CD4-positive, alpha-beta T cell treated with Interleukin-1 beta for 1 hour (primary cell): ENCODE measurements around the gene ITSN1.
"Not testable (repeated sequence)": the region's sequence is repeated elsewhere in the genome, so short reads cannot be mapped to it uniquely, and the experiment has no call there.

ENCODE experiments used
- DNase-seq, 2 donors: peaks; one replicate each; pipeline ENCODE4 v3.0.0-alpha.2; 2020 to 2022

The ITSN1 gene

DNA sequence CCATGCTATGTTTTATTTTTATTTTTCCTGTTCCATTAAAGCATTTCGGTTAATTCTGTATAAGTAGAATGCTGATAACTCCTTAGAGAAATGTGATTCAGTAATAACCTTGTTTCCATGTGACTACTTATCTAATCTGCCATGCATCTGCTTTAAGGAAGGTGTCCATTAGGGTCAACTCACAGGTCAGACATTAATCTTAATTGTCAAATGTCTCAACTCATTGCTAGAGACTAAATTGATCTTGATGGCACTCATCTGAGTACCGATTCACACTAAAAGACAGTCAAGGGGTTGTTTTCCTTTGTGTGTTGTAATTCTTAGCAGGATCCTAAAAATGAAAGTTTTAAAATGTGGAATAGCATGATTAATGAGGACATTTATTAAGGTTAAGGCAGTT lies 41.8 kb downstream of the ITSN1 start:
- no peak for DNase-seq

DNA sequence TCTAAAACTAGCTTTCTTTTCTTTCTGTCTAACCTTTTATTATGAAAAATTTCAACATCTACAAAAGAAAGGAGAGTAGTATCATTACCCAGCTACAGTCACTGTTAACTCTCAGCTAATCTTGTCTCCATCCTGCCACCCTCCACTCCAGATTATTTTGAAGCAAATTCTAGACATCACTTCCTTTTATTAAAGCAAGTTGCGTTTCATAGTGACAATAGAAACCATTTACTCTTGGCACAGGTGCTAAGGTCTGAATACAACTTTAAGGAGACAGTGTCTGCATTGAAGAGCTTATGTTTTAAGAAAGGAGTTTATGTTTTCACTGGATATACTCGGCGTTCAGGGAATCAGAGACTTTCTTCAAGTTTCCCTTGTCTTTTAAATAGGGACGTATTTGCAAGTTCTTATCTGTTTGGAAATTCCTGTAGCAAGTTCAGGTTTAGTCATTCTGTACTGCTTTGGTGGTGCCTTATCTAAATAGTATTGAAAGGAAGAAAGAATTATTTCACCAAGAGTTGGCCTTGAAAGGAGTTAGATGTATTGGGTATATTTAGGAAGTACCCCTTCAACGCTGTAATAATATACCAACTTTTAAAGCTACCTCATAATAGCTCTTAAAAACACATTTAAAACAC lies 42.7 kb downstream of the ITSN1 start:
- DNase-seq = no peak

DNA sequence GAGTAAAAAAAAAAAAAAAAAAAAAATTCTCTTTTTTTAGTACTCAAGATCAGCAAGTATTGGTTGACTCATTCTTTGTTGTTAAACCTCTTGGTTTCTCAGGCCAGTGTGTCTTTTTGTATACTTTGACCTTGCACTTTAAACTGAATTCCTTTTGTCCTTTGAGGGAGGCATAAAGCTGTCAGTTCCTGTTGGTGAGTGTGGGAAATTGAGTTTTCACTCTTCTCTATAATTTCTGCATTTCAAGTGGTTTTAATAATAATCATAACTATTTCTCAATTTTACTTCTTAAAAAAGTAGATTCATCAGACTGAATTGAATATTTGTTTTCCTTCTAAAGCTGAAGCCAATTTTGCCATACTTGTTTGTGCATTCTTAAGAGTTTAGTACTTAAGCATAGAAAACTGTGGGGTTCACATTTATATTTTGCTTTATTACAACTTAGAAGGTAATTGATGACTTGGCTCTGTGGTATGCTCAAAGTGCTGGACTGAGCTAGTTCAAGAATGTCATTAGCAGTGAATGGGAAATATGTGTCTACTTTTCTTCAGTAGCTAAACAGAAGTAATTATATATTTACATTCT lies 43.4 kb downstream of the ITSN1 start:
- no peak for DNase-seq

DNA sequence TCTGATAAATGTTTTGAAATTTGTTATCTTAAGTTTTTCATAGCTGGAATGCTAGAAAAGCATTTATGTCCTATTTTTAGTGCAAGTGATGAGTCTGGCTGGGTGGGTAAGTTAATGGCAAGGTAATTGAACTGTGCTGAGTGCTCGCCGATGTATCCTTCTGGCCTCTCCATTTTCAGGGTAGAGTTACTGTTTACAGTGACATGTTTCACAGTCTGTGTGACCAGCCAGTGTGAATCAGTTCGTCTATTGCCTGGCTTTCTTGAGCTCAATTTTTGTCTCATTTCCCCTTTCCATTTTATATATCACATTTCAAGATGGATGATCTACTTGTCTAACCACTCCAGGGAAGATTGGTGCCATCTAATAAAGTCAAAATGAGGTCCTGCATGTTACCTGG lies 44.1 kb downstream of the ITSN1 start:
- DNase-seq = no peak

DNA sequence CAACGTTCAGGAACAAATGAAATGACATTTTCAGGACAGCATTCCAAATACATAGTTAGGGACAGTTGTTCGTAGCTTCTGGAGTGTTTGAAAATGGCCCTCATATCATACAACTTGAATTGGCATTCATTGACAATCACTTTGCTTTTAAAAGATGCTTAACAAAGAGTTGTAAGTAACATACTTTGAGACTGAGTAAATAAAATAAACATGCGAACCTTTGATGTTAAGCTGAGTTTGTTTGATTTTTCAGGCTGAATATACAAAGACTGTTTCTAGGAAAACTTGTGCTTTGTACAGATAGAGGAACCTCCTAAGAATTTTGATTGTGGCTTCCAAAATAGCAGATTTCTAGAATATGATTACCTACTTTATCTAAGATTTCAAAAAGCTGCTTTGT lies 45.3 kb downstream of the ITSN1 start:
- DNase-seq = no peak

DNA sequence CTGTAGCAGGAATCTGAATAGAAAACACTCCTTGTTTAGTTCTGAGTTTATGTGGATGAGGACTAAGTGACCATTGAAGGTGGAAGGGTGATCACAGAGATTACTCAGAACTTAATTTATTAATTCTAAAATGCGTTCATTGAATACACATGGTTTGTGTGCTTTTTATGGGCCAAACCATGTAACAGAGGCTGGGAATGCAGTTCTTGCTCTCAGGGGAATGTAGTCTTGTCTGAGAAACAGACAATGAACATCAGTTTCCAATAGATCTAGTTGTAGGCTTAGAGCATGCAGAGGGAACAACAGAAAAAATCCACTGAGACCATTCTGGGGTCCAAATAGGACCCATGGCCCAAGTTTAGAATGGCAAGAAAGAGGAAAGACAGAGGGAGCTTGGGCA lies 46.1 kb downstream of the ITSN1 start:
- no peak for DNase-seq

DNA sequence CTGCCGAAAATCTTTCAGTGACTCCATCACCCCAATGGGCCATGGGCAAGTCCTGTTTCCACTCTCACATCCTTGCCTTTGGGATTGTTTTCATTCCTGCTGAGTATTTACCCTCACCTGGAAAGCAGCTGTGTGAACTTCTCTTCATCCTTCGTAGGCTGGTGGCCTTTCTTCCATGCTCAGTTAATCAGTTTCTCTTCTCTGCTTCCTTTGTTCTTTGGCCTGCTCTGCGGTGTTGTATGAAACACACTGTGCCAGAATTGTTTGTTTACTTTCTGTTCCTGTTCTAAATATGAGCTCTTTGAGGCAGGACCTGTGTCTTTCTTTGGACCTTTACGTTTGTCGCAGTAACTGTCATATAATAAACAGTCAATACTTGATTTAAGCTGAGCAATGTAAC lies 48.6 kb downstream of the ITSN1 start:
- DNase-seq = no peak

DNA sequence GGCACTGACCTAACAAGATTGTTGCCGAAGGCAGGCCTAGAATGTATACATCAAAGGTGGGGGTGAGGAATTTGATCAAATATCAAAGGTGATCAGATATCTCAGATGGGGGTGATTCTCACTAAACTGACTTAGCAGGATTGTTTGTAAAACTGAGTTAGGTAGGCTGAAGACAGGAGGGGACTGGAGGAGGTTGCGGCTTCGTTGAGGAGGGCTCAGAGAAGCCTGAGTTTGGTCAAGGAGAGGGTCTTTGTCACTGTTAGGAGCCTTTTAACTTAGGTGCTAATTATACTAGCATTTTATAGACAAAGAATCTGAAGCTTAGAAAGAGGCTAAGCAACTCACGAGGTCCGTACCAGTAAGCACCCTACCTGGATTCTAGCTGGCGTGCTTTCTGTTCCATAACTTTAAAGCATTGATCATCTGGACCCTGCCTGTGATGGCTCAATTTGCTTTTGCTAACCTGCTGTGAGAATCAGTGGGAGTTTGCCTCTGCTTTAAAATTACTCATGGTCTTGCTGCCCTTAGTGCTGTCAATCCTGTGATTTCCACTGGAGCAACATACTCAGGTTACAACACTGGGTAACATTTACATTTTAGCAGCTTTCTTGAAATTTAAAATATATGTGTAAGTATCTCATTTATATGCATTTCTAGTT lies 49.8 kb downstream of the ITSN1 start:
- DNase-seq = no peak

DNA sequence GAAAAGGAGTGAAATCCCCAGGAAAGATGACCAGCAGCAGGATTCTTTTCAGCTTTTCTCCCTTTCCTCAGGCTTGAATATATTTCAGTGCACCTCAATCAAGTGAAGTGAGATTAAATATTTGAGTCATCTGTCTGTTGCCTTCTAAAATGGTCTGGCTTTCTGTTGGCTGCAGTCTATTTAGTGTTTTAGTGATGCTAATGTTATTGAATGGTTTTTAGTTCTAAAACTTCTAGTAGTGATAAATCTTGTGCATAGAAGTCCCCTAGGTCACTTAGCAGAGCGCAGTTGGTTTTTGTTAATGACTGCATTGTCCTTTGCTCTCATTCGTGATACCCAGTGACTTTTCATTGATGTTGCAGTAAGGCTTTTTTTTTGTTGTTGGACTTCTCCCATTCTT lies 53.5 kb downstream of the ITSN1 start:
- DNase-seq = no peak

DNA sequence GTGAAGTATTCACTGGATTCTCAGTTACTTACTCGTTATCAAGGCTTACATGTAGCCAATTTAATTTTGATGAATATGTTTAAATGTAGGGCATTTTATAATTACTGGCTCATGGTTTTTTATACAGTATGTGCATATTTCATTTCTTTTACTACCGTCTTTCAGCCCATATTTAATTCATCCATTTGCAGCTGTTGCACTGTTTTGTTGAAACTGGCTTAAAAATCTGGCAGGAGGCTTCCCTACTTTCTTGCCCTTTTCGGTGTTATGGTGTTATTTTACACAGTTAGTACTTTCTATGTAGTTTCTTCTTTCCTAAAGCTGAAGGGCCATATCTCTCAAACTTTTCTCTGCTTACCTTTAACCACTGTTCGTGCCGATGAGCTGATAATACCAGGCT lies 54.2 kb downstream of the ITSN1 start:
- no peak for DNase-seq

DNA sequence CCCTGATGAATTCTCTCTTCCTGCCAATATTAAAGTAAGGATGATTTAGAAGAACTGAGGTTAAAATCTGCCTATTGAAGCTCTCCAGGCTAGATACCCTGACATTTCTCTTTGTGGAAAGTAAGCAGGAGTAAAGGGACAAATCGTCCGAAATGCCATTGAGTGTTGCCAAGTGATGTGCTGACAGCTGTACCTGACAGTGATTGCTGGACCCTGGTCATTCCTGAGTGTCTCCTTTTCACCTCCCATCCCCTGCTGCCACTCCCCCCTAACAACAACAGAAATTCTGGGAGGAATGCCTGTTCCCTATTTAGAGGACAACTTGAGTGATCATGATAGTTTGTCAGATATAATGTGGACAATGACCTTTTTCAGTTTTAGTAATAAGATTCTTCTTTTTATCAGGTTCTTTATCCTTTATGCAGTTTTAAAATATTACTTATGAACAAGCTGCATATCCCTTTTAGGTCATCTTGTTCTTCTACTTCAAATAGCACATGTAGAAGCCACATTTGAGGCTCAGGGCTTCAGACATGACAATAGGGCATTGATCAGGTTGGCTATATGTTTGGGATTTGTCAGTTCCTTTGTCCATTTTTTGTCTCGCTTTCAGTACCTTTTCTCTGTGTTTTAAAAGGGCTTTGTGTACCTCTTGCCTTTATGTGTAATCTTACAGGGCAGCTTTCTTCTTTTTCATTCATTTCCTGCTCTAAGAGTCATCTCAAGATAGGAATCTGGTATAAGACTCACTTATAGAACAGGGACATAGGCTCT lies 56.0 kb downstream of the ITSN1 start:
- DNase-seq = no peak

DNA sequence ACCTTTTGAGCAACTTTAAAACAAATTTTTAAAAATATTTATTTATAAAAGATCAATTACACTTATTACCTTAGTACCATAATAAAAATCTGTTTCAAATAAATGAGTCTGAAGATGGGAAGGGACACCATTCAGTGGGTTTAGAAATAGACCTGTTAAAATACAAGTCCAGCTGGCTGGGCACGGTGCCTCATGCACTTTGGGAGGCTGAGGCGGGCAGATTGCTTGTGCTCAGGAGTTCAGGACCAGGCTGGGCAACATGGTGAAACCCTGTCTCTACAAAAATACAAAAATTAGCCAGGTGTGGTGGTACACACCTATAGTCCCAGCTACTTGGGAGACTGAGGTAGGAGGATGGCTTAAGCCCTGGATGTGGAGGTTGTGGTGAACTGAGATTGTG lies 57.0 kb downstream of the ITSN1 start:
- no peak for DNase-seq

DNA sequence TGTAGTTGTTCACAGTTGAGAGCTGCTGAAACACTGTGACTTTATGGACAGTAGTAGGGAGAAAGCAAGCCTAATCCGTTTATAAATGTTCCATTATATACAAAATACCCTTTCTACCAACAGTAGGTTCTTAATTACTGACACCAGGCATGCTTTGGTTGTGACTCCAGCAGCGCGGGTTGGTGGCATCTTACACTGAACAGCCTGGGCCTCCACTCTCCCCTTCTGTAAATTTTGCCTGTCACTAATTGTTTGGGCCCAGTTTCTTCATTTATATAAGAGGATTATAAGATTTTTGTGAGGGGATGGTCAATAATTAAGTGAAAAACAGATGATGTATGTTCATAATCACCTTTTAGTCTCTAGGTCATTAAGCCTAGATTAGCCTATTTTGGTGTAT lies 58.2 kb downstream of the ITSN1 start:
- DNase-seq = no peak

DNA sequence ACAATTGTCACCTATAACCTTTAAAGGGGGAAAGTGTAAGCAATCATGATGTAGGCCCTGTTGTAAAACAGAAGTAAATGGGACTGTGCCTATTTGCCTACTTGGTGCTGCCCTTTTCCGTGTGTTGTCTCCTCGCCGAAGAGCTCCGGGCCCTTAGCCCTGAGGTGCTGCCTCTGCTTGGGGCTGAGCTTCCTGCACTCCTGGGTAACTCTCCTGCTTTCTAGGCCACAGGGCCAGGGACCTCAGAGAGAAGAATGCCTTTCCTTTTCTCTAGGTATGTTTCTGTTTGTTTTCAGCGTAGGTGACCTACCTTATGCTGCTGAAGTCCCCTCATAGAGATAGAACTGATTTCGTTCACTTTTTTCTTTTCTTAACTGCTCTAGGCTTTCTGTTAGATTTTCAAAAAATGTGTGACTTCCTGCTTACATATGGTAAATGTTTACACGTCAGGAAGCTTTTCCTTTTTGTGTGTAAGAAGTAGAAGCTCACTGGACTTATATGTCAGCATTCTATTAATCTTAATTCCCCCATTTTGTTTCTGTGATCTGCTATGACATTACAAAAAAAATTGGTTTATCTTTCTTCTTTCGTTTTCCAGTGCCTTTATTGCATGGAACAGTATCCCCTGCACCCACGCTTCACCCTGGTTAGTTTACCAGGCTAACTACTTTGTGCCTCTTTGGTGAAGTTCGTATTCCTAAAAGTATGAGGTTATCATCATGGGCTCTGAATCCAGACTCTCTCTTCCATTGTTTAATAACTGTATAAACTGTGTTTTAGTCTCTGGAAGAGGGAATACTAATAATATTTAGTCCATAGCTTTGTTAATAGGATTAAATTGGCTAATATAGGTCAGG lies 61.7 kb downstream of the ITSN1 start:
- DNase-seq = no peak

DNA sequence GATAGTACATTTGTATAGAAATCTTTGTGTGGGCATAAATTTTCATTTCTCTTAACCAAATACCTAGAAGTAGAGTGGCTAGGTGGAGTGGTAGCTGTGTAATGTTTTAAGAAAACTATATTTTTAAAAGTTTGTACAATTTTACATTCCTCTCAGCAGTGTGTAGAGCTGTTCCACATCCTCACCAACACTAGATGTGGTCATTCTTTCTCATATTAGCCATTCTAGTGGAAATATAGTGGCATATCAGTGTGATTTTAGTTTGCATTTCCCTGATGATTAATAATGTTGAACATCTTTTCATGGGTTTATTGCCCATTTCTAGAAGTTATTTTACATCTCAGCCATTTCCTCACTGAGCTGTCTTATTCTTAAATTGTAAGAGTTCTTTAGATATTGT lies 65.5 kb downstream of the ITSN1 start:
- no peak for DNase-seq

DNA sequence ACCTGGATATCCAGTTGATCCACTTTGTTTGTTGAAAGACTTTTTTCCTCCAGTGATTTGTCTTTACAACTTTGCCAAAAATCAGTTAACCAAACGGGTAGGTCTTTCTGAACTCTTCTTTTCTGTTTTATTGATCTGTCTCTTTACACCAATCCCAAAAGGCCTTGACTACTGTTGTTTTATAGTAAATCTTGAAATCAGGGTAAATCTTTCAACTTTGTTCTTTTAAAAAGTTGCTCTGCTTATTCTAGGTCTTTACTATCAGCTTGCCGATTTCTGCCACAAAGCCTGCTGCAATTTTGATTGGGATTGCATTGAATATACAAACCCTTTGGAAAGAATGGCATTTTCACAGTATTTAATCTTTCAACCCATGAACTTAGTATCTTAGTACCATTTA lies 66.6 kb downstream of the ITSN1 start:
- DNase-seq = no peak

DNA sequence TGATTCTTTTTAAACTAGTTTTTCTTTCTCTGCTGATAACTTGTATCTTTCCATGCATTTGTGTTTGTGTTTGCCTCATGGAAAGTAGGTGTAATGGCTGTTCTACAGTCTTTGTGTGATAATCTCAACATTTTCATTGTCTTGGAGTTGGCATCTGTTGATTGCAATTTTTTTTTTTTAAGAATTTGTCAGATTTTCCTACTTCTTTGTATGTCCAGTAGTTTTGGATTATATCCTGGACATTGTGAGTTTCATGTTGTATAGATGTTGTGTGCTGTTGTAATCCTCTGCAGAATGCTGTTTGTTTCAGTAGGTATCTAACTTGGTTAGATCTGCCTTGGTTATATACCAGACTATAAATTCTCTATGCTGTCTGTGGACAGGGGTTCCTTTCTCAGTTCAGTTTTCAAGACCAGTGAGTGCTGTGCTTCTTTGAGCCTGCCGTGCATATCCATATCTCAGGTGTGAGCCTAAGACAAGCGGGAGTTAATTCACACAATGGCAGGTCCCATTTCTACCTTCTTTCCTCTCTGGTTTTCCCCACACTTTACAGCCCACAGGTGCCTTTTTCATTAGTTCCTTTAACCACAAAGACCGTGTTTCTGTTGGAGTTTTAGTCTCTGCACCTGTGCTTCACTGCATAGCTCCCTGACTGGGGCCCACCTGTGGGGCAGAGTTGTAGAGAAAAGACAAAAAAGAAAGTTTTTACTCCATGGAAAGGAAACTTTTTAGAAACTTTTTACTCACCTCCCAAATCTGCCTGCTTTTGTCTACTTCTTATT lies 69.9 kb downstream of the ITSN1 start:
- no peak for DNase-seq

DNA sequence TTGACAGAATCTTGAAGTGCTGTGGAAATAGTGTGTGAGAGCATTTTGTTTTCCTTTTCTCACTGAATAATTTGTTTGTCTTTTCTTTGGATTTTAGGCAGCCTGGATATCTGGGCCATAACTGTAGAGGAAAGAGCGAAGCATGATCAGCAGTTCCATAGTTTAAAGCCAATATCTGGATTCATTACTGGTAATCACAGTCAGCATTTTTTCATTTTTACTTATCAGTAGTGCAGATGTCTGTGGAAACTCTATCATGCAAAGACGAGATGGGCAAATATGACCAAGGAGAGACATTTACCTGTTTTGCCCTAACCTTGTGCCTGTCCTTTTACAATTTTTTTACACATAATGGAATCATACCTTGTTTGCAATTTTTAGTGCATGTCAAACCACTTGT lies 78.8 kb downstream of the ITSN1 start:
- DNase-seq = no peak

DNA sequence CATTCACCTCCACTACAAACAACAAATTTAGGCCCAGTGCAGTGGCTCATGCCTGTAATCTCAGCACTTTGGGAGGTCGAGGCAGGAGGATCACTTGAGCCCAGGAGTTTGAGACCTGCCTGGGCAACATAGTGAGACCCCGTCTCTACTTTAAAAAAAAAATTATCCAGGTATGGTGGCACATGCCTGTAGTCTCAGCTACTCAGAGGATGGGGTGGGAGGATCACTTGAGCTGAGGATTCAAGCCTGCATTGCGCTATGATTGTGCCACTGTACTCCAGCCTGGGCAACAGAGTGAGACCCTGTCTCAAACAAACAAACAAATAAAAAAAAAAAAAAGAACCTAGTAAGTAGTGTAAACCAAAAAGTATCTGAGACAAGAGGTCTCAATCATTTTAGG lies 86.8 kb downstream of the ITSN1 start:
- not testable (repeated sequence) for DNase-seq

DNA sequence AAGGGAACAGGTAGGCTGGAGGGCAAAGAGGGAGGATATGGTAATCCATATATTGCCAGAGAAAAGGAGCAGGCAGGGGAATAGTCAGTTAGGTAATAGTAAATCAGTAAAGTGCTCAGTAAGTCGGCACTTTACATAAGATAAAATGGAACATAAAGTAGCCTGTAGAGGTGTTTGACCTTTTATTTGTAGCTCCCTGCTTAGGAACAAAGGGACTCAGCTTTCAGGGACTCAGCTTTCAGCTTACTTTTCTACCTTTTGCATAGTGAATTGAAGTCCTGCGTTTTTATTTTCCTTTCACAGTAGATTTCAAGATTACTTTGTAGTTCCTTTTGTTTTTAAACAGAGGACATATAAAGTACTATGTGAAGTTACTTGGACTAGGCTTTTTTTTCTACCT lies 87.3 kb downstream of the ITSN1 start:
- no peak for DNase-seq

DNA sequence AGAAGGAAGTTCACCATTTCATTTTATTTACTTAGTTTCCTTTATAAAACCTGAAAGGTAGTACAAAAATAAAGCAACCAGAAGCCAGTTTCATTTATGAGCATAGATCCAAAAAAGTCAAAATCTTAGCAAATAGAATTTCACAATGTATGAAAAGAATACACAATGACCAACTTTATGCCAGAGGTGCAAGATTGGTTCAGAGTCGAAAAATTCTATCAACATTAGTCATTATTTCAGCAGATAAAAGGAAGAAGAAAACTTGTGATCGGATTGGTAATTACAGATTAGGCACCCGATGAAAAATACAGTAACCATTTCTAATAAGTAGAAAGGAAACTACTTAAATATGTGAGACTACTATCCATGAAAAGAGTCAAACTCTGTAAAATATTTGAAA lies 89.1 kb downstream of the ITSN1 start:
- DNase-seq = no peak

DNA sequence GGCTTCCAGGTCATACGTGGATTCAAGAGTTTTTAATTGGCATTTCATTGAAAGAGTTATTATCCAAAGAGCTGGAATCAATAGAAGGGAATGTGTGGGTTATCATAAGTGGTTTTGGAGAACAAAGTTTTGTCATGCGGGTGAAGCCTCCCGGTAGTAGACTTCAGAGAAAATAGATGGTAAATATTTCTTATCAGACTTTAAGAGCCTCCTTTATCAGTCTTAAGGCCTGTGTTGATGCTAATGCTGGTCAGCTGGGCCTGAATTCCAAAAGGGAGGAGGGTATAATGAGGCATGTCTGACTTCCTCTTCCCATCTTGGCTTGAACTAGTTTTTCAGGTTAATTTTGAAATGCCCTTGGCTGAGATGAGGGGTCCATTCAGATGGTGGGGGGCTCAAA lies 89.7 kb downstream of the ITSN1 start:
- DNase-seq = no peak
